Thoracic aorta (tissue), 2 donors: Measurements from ENCODE around the gene OASL. TPM values are rescaled to one million over a fixed set of nuclear protein-coding genes. Genes with fewer than 3 reads are reported as not detected.

Source experiments
- ATAC-seq: fragments of 150-250 bp; one replicate; pipeline ENCODE4 v1.8.0; 2017; ENCODE audit warnings: low read depth; ENCODE audit not compliant: insufficient number of reproducible peaks, low FRiP score
- DNase-seq: peaks from one replicate; pipeline ENCODE4 v3.0.0-alpha.2; 2020; ENCODE audit warnings: low spot score
- H3K27ac ChIP-seq, 2 donors: fragments of 200-600 bp; sonication (generic); 1 replicate in 1 of 2; 2 replicates in 1 of 2; pipeline ENCODE4 v1.5.1; 2016; ENCODE audit warnings: mild to moderate bottlenecking in 2 of 2, moderate library complexity in 2 of 2
- H3K27me3 ChIP-seq: fragments of 200-600 bp; sonication (generic); replicated peaks from 2 replicates; pipeline ENCODE4 v1.6.0; 2016; ENCODE audit warnings: mild to moderate bottlenecking; ENCODE audit not compliant: insufficient read depth
- H3K36me3 ChIP-seq: fragments of 200-600 bp; sonication (generic); one replicate; pipeline ENCODE4 v1.5.1; 2016
- H3K4me1 ChIP-seq, 2 donors: fragments of 200-600 bp; sonication (generic); 1 replicate in 1 of 2; 2 replicates in 1 of 2; pipeline versions ENCODE4 v1.5.1 to v1.6.0; 2016; ENCODE audit warnings: low read depth in 2 of 2, mild to moderate bottlenecking in 1 of 2; ENCODE audit not compliant: control insufficient read depth in 1 of 2
- H3K4me3 ChIP-seq: fragments of 200-600 bp; sonication (generic); 2 replicates; pipeline ENCODE4 v1.5.1; 2016; ENCODE audit warnings: mild to moderate bottlenecking
- H3K9me3 ChIP-seq: fragments of 200-600 bp; sonication (generic); 2 replicates; pipeline ENCODE4 v1.5.1; 2016
- total RNA-seq, 2 donors: library from RNA; depleted of rRNA; stranded (reverse); fragments of >200 nt; gene quantifications; one replicate each; pipeline versions ENCODE4 v1.1.0 to v1.2.3, GENCODE V29; 2016
- TF ChIP-seq, protein P1 (sequence below): fragments of 200-600 bp; sonication (generic); IDR thresholded peaks from one replicate; pipeline ENCODE4 v1.5.1; 2019; ENCODE audit warnings: antibody characterized with exemption

Gene OASL
- total RNA-seq, 2 donors from 2014 or later = 1.1 to 3.1 TPM

DNA sequence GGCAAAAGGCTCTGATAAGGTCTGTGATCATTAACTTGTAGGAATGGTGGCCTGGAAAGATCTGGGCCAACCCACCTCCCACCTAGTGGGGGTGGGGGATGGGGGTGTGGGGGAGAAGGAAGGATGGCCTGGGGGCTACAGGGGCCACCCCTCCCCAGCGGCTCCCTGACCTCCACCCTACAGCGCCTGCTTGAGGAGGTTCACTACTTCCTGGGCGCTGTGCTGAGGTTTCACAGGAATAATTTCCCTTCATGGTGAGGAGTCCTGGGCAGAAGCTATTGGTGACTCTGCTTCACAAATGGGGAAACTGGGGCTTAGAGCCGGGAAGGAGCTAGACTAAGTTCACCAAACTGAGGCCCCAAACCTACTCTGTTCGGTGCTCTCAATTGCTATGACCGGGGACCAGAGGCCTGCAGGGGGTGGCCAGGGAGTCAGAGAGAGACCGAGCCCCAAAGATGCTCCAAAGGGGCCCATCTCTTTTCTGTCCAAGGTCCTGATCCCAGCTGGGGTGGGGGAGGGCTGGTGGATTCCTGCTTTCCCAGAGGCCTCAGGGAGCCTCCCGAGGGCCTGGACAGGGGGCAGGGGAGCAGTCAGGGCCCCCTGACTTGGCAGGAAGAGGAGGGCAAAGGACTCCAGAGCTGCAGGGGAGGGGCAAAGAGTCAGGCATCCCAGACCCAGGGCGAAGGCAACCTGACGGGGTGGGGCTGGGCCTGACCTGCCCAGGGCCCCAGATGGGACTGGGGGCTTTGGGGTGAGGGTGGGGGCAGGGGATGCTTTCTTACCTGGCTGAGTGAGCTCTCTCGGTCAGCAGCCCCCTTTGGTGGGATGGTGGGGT is 59.0 kb downstream of the OASL start:
- Histone ChIP-seq H3K4me1 (peaks cover 0 to 12% of the 10 kb centered on the region in 2 donors), H3K27ac (no peak overlapping the region), H3K36me3 (no peaks in the 10 kb centered on the region), H3K4me3 (no peak overlapping the region), H3K9me3 (no peaks in the 10 kb centered on the region), H3K27me3 (no peaks in the 10 kb centered on the region)
- ATAC-seq (no peak), DNase-seq (no peak)
- TF ChIP-seq, protein P1, sequence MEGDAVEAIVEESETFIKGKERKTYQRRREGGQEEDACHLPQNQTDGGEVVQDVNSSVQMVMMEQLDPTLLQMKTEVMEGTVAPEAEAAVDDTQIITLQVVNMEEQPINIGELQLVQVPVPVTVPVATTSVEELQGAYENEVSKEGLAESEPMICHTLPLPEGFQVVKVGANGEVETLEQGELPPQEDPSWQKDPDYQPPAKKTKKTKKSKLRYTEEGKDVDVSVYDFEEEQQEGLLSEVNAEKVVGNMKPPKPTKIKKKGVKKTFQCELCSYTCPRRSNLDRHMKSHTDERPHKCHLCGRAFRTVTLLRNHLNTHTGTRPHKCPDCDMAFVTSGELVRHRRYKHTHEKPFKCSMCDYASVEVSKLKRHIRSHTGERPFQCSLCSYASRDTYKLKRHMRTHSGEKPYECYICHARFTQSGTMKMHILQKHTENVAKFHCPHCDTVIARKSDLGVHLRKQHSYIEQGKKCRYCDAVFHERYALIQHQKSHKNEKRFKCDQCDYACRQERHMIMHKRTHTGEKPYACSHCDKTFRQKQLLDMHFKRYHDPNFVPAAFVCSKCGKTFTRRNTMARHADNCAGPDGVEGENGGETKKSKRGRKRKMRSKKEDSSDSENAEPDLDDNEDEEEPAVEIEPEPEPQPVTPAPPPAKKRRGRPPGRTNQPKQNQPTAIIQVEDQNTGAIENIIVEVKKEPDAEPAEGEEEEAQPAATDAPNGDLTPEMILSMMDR = no peak

DNA sequence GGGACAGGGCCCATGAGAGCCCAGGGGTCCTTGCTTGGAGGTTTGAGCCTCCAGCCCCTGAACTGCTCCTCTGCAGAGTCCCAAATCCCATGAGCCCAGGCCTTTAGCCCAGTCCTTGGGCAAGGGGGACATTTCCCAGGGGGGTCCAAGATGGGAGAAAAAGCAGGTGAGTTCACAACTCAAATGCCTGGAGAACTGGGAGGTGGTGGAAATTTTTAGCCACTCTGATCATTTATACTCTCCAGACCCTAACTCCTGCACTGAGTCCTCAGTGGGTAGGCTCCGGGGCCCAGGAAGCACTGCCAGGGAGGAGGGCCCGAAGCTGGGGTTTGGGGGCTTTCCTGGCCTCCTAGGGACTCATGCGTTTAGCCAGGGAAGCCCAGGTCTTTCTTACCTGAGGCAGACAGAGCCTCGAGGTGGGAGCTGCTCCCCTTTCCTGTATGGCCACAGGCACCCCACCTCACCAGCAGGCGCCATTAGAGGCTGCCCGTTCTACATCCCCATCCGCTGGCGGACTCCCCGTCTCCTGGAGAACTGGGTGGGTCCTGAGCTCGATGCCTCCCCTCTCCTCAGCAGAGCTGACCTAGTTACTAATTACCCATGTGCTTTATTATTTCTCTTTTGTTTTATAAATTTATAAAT is 59.7 kb downstream of the OASL start:
- no peak for DNase-seq
- ATAC-seq = no peak
- Histone ChIP-seq H3K27ac (no peak overlapping the region), H3K27me3 (no peaks in the 10 kb centered on the region), H3K4me1 (peaks cover 0 to 12% of the 10 kb centered on the region in 2 donors), H3K4me3 (no peak overlapping the region), H3K36me3 (no peaks in the 10 kb centered on the region), H3K9me3 (no peaks in the 10 kb centered on the region)
- TF ChIP-seq, protein P1 = no peak

DNA sequence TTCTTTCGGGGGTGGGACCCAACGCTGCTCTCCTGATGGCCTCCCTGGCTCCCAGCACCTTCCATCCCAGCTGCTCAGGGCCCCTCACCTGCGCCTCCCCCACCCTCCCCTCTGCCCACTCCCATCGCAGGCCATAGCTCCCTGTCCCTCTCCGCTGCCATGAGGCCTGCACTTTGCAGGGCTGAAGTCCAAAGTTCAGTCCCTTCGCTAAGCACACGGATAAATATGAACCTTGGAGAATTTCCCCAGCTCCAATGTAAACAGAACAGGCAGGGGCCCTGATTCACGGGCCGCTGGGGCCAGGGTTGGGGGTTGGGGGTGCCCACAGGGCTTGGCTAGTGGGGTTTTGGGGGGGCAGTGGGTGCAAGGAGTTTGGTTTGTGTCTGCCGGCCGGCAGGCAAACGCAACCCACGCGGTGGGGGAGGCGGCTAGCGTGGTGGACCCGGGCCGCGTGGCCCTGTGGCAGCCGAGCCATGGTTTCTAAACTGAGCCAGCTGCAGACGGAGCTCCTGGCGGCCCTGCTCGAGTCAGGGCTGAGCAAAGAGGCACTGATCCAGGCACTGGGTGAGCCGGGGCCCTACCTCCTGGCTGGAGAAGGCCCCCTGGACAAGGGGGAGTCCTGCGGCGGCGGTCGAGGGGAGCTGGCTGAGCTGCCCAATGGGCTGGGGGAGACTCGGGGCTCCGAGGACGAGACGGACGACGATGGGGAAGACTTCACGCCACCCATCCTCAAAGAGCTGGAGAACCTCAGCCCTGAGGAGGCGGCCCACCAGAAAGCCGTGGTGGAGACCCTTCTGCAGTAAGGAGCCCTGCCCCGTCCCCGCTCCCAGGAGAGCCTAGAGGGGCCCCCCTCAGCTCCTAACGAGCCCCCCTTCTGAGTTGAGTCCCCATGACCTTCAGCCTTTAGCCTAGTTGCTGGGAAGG is 60.5 kb downstream of the OASL start, which contains the start of gene HNF1A:
HNF1A (plus strand) TSS at position 248 of the 924 bp plus-strand sequence; CDS start at position 474, 226 bp downstream.
- no peaks in the 10 kb centered on the region for H3K27me3 ChIP-seq
- TF ChIP-seq, protein P1 = no peak
- H3K27ac ChIP-seq = no peak within 1 kb of the TSS
- H3K4me1 ChIP-seq = peaks cover 0 to 12% of the 10 kb centered on the region in 2 donors
- H3K36me3 ChIP-seq = no peaks in the 10 kb centered on the region
- no peaks in the 10 kb centered on the region for H3K9me3 ChIP-seq
- peak within 1 kb of the TSS; percentile 62 for H3K4me3 ChIP-seq
- ATAC-seq (no peak), DNase-seq (no peak)

DNA sequence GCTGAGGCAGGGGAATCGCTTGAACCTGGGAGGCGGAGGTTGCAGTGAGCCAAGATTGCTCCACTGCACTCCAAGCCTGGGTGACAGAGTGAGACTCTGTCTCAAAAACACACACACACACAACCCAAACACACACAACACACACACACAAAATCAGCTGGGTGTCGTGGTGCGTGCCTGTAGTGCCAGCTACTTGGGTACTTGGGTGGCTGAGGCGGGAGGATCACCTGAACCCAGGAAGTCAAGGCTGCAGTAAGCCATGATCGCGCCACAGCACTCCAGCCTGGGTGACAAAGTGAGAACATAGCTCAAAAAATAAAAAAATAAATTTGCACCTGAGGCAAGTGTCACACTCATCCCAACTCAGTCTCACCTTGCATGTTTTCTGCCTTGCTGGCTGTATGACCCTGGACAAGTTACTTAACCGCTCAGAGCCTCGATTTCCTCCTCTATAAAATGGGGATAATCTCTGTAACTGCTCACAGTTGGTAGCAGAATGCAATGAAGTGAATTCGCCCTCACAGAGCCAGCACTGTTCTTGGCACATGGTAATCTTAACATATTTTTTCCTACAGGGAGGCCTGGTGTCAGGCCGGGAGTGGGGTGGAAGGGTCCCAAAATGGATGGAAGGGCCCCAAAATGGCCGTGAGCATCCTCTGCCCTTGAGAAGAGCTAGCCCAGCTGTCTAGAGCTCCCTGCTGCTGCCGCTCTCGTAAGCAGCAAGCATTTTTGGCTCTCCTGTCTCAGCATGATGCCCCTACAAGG is 61.3 kb downstream of the OASL start:
- Histone ChIP-seq H3K9me3 (no peaks in the 10 kb centered on the region), H3K27me3 (no peaks in the 10 kb centered on the region), H3K36me3 (no peaks in the 10 kb centered on the region), H3K4me3 (no peak overlapping the region), H3K27ac (no peak overlapping the region), H3K4me1 (peaks cover 0 to 12% of the 10 kb centered on the region in 2 donors)
- TF ChIP-seq, protein P1 = no peak
- ATAC-seq = no peak
- DNase-seq = no peak
